Measurements from ENCODE around the gene TTC33. TPM values are rescaled to one million over a fixed set of nuclear protein-coding genes. Genes with fewer than 3 reads are reported as not detected.
A peak's percentile ranks its signal among the peaks of the same experiment; 100 is the strongest.

Gene TTC33
- total and polyA plus RNA-seq, 2 of the 13 experiments (the other 11 are each of a cell fraction or from before 2014, with no cell fraction given) = 4.5 to 20.0 TPM

DNA sequence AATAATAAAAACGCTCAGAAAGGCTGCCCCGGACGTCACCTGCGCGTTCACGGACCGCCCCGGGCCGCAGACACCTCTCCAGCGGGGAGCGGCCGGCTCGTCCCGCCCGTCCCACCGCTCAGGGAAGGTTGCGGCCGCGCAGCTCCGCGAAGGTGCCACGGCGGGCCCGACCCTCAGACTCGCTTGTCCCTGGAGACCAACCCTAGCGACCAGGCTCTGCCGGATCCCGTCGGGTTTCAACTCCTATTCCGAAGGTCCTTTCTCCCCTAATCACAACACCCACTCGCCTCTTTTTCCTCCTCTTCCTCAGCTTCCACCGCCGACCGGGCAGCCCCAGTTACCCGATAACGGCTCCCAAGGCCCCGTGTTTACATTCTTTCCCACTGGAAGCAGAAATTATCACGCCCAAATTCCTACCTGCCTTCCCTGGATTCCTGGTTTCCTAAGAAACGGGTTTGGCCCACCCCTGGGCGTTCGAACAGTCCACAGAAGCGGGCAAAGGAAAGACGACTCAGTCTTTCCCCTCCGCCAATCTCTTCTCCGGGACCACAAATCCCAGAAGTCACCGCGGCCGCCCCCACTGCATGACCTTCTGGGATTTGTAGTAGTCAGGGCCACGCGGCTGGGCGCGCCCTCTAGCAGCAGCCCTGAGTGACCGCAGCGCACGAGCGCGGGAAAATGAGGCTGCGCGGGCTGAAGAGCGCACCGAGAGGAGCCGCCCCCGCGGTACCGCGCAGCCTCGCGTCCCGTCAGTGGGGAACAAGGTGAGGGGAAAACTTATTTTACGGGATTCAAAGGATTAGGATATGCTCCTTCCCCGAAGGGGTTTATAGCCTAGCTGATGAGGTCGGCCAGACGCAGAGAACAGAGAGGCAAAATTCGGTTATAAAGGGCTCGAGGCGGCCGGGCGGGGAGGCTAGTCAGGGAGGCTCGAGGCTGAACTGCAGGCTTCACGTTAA, at the start of gene TTC33 (continued):
- no peak for TF ChIP-seq ZNF761 (CRISPR knock-in tag; conservative IDR thresholded peaks at IDR 0.05)
- TF ChIP-seq, protein P1, sequence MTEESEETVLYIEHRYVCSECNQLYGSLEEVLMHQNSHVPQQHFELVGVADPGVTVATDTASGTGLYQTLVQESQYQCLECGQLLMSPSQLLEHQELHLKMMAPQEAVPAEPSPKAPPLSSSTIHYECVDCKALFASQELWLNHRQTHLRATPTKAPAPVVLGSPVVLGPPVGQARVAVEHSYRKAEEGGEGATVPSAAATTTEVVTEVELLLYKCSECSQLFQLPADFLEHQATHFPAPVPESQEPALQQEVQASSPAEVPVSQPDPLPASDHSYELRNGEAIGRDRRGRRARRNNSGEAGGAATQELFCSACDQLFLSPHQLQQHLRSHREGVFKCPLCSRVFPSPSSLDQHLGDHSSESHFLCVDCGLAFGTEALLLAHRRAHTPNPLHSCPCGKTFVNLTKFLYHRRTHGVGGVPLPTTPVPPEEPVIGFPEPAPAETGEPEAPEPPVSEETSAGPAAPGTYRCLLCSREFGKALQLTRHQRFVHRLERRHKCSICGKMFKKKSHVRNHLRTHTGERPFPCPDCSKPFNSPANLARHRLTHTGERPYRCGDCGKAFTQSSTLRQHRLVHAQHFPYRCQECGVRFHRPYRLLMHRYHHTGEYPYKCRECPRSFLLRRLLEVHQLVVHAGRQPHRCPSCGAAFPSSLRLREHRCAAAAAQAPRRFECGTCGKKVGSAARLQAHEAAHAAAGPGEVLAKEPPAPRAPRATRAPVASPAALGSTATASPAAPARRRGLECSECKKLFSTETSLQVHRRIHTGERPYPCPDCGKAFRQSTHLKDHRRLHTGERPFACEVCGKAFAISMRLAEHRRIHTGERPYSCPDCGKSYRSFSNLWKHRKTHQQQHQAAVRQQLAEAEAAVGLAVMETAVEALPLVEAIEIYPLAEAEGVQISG (CRISPR knock-in tag; IDR thresholded peaks at IDR 0.05) = peak; percentile 96
- TF ChIP-seq ZNF124 (CRISPR knock-in tag; IDR thresholded peaks at IDR 0.05) = peak; percentile 85; the same call in 1 of the 2 replicates
- TF ChIP-seq, protein P2, sequence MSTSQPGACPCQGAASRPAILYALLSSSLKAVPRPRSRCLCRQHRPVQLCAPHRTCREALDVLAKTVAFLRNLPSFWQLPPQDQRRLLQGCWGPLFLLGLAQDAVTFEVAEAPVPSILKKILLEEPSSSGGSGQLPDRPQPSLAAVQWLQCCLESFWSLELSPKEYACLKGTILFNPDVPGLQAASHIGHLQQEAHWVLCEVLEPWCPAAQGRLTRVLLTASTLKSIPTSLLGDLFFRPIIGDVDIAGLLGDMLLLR (CRISPR knock-in tag; IDR thresholded peaks at IDR 0.05) = peak; percentile 49; the same call in 1 of the 2 replicates
- peak; percentile 91 for TF ChIP-seq AGO2 (optimal IDR thresholded peaks at IDR 0.05; ENCODE audit: low read depth, low read length)
- TF ChIP-seq LBX2 (CRISPR knock-in tag; IDR thresholded peaks at IDR 0.05; ENCODE audit: borderline replicate concordance) = no peak
- TF ChIP-seq SYNCRIP (IDR thresholded peaks at IDR 0.05; ENCODE audit: insufficient read depth, low read depth, low read length) = no peak
- TF ChIP-seq ZBTB7B (CRISPR knock-in tag; IDR thresholded peaks at IDR 0.05) = no peak
- TF ChIP-seq ZFYVE20 (CRISPR knock-in tag; IDR thresholded peaks at IDR 0.05; ENCODE audit: borderline replicate concordance, low read depth) = no peak
- TF ChIP-seq TCF7 (IDR thresholded peaks at IDR 0.05; ENCODE audit: low read depth) = no peak
- no peak for TF ChIP-seq ZNF180 (CRISPR knock-in tag; IDR thresholded peaks at IDR 0.05; ENCODE audit: borderline replicate concordance, low read depth)
- TF ChIP-seq, protein P3, sequence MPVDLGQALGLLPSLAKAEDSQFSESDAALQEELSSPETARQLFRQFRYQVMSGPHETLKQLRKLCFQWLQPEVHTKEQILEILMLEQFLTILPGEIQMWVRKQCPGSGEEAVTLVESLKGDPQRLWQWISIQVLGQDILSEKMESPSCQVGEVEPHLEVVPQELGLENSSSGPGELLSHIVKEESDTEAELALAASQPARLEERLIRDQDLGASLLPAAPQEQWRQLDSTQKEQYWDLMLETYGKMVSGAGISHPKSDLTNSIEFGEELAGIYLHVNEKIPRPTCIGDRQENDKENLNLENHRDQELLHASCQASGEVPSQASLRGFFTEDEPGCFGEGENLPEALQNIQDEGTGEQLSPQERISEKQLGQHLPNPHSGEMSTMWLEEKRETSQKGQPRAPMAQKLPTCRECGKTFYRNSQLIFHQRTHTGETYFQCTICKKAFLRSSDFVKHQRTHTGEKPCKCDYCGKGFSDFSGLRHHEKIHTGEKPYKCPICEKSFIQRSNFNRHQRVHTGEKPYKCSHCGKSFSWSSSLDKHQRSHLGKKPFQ (CRISPR knock-in tag; IDR thresholded peaks at IDR 0.05; ENCODE audit: insufficient replicate concordance) = peak; percentile 46
- no peak for TF ChIP-seq ZNF503 (CRISPR knock-in tag; IDR thresholded peaks at IDR 0.05)
- TF ChIP-seq KLF15 (CRISPR knock-in tag; IDR thresholded peaks at IDR 0.05; ENCODE audit: borderline replicate concordance) = peak; percentile 51; the same call in 1 of the 2 replicates
- TF ChIP-seq, protein P4, sequence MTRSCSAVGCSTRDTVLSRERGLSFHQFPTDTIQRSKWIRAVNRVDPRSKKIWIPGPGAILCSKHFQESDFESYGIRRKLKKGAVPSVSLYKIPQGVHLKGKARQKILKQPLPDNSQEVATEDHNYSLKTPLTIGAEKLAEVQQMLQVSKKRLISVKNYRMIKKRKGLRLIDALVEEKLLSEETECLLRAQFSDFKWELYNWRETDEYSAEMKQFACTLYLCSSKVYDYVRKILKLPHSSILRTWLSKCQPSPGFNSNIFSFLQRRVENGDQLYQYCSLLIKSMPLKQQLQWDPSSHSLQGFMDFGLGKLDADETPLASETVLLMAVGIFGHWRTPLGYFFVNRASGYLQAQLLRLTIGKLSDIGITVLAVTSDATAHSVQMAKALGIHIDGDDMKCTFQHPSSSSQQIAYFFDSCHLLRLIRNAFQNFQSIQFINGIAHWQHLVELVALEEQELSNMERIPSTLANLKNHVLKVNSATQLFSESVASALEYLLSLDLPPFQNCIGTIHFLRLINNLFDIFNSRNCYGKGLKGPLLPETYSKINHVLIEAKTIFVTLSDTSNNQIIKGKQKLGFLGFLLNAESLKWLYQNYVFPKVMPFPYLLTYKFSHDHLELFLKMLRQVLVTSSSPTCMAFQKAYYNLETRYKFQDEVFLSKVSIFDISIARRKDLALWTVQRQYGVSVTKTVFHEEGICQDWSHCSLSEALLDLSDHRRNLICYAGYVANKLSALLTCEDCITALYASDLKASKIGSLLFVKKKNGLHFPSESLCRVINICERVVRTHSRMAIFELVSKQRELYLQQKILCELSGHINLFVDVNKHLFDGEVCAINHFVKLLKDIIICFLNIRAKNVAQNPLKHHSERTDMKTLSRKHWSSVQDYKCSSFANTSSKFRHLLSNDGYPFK (CRISPR knock-in tag; IDR thresholded peaks at IDR 0.05; ENCODE audit: borderline replicate concordance) = peak; percentile 84
